Prostate gland (tissue), 2 donors: ENCODE measurements around the gene PTPDC1. TPM values are rescaled to one million over a fixed set of nuclear protein-coding genes. Genes with fewer than 3 reads are reported as not detected.

Experiments
- DNase-seq: peaks from one replicate; pipeline ENCODE4 v3.0.0-alpha.2; 2019; ENCODE audit warnings: low spot score
- H3K27ac ChIP-seq, 2 donors: fragments of 200-600 bp; sonication (generic); 2 replicates each; pipeline ENCODE4 v1.5.1; 2017 to 2019
- H3K27me3 ChIP-seq: fragments of 200-600 bp; sonication (generic); replicated peaks from 2 replicates; pipeline ENCODE4 v1.5.1; 2019; ENCODE audit not compliant: insufficient read depth
- H3K36me3 ChIP-seq, 2 donors: fragments of 200-600 bp; sonication (generic); 1 replicate in 1 of 2; 2 replicates in 1 of 2; pipeline versions ENCODE4 v1.5.1 to v1.8.1; 2017 to 2019
- H3K4me1 ChIP-seq: fragments of 200-600 bp; sonication (generic); replicated peaks from 2 replicates; pipeline ENCODE4 v1.5.1; 2019
- H3K4me3 ChIP-seq, 2 donors: fragments of 200-600 bp; sonication (generic); 2 replicates each; pipeline ENCODE4 v1.5.1; 2017 to 2019
- H3K9me3 ChIP-seq: fragments of 200-600 bp; sonication (generic); 2 replicates; pipeline ENCODE4 v1.5.1; 2017
- POLR2A ChIP-seq: fragments of 450-650 bp; IDR thresholded peaks from one replicate; pipeline ENCODE4 v1.6.1; 2016; ENCODE audit warnings: antibody characterized with exemption, mild to moderate bottlenecking
- POLR2AphosphoS5 ChIP-seq: sonication (generic); formaldehyde crosslinking; IDR thresholded peaks from one replicate; pipeline ENCODE4 v1.6.1; 2017; ENCODE audit warnings: antibody characterized with exemption
- WGBS: methylation state at CpG from one replicate; pipeline ENCODE4 v1.1.5; 2018; 5-methylcytosine and 5-hydroxymethylcytosine counted together
- intact Hi-C: fragments of 100-400 bp; cut with DNase I; formaldehyde crosslinking; loops from one replicate; pipeline ENCODE4 v1.14.2; 2022
- total RNA-seq, 2 donors: library from RNA; depleted of rRNA; stranded (reverse); fragments of >200 nt; gene quantifications; one replicate each; pipeline ENCODE4 v1.1.0, GENCODE V29; 2016
- TF ChIP-seq, protein P1 (sequence below), 4 experiments: fragments of 200-600 bp in 2 of 4; fragments of 450-650 bp in 2 of 4; sonication (generic) in 2 of 4; IDR thresholded peaks; 1 replicate in 3 of 4; 2 replicates in 1 of 4; pipeline ENCODE4 v1.5.1; 2016 to 2019; ENCODE audit warnings: antibody characterized with exemption in 4 of 4, mild to moderate bottlenecking in 2 of 4, moderate library complexity in 2 of 4

PTPDC1 gene
- total RNA-seq, 2 donors from 2014 or later = 4.6 to 17.9 TPM

DNA sequence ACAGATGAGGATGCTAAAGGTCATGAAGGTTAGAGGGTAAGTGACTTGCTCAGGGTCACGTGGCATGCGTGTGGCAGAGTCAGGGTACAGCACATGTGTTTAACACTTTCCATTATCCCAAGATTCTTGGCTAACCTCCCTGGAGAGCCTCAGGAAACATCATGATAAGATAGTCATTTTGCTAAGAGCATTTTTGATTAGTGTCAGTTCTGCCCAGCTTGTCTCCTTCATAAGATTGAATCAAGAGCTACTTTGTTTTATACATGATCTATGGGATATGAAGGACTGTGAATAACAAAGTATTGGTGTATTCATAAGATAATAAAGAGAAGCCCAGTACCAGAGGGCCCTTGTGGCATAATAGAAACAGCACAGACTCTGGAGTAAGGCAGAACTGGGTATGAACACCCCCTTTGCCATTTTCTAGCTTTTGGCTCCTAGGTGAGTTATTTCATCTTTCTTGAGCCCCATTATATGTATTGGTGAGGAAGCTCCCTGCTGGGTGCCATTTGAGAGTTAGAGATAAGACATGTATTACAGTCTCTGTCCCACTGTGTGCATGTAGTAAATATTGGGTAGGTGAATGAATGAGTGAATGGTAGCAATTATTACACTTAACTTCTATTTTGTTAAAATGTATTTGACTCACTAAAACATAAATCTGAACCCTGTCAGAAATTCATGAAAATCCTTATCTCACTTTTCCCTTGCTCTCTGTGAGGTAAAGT is 16.1 kb downstream of the PTPDC1 start:
- Histone ChIP-seq H3K27me3 (no peaks in the 10 kb centered on the region), H3K4me3 (no peak overlapping the region), H3K27ac (no peak overlapping the region), H3K4me1 (no peaks in the 10 kb centered on the region), H3K36me3 (no peaks in the 10 kb centered on the region), H3K9me3 (no peaks in the 10 kb centered on the region)
- TF ChIP-seq POLR2AphosphoS5 (no peak), POLR2A (no peak)
- TF ChIP-seq, protein P1, sequence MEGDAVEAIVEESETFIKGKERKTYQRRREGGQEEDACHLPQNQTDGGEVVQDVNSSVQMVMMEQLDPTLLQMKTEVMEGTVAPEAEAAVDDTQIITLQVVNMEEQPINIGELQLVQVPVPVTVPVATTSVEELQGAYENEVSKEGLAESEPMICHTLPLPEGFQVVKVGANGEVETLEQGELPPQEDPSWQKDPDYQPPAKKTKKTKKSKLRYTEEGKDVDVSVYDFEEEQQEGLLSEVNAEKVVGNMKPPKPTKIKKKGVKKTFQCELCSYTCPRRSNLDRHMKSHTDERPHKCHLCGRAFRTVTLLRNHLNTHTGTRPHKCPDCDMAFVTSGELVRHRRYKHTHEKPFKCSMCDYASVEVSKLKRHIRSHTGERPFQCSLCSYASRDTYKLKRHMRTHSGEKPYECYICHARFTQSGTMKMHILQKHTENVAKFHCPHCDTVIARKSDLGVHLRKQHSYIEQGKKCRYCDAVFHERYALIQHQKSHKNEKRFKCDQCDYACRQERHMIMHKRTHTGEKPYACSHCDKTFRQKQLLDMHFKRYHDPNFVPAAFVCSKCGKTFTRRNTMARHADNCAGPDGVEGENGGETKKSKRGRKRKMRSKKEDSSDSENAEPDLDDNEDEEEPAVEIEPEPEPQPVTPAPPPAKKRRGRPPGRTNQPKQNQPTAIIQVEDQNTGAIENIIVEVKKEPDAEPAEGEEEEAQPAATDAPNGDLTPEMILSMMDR (IDR thresholded peaks at IDR 0.05) = no peak
- no peak for DNase-seq
- WGBS = 91% methylated on average over 2 of the region's 2 CpGs
- intact Hi-C loops = no loop called here

DNA sequence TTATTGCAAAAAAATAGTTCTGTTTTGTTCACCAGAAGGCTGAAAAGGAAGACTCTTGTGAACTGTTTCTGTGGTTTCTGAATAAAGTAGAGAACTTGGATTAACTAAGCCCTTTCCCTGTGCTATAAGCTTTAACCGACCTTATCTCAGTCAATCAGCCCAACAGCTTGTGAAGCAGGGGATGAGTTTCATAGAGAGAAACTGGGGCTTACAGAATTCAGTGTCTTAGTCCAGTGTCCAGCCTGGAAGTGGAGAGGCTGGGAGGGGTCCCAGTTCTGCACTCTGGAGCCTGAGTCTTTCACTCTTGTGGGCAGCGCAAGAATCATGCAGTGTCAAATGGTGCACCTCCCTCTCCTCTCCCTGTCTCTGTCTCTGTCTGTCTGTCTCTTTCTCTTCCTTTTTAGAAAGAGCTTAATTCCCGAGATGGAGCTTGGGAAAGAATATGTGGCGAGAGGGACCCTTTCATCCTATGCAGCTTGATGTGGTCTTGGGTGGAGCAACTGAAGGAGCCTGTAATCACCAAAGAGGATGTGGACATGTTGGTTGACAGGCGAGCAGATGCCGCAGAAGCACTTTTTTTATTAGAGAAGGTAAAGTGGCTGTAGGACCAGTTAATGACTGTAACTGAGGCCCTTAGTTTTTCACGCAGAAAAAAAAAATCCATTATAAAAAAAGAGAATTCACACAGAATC is 17.0 kb downstream of the PTPDC1 start:
- WGBS = 86% methylated on average over 7 of the region's 7 CpGs
- no peak overlapping the region for H3K27ac ChIP-seq
- DNase-seq = no peak
- intact Hi-C loops = no loop called here
- no peak for TF ChIP-seq POLR2A
- TF ChIP-seq, protein P1 (IDR thresholded peaks at IDR 0.05) = no peak
- TF ChIP-seq POLR2AphosphoS5 = no peak
- H3K4me3 ChIP-seq = no peak overlapping the region
- no peaks in the 10 kb centered on the region for H3K9me3 ChIP-seq
- no peaks in the 10 kb centered on the region for H3K27me3 ChIP-seq
- H3K4me1 ChIP-seq = no peaks in the 10 kb centered on the region
- no peaks in the 10 kb centered on the region for H3K36me3 ChIP-seq

DNA sequence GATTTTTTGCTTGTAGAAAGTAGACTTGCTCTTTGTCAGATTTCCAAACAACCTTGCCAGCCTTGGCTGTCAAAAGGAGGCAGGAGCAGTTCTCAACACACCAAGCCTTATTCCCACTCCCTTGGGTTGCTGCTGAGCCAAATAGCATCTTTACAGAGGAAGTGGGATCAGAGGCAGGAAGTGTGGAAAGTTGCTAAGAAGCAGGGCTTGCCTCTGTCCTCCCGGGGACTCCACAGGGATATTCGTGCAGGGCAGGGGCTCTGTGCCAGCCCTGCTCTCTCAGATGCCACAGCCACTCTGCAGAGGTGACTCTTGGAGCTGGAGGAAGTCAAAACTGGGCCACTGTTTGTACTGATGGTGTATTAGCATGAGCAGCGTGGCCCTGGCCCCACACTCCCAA is 24.3 kb downstream of the PTPDC1 start:
- WGBS = 42% methylated on average over 3 of the region's 3 CpGs
- Histone ChIP-seq H3K36me3 (no peaks in the 10 kb centered on the region), H3K4me1 (no peaks in the 10 kb centered on the region), H3K27me3 (no peaks in the 10 kb centered on the region), H3K9me3 (no peaks in the 10 kb centered on the region), H3K27ac (no peak overlapping the region), H3K4me3 (no peak overlapping the region)
- no peak for TF ChIP-seq POLR2AphosphoS5
- TF ChIP-seq POLR2A = no peak
- TF ChIP-seq, protein P1 (IDR thresholded peaks at IDR 0.05) = no peak
- intact Hi-C loops = no loop called here
- DNase-seq = no peak

DNA sequence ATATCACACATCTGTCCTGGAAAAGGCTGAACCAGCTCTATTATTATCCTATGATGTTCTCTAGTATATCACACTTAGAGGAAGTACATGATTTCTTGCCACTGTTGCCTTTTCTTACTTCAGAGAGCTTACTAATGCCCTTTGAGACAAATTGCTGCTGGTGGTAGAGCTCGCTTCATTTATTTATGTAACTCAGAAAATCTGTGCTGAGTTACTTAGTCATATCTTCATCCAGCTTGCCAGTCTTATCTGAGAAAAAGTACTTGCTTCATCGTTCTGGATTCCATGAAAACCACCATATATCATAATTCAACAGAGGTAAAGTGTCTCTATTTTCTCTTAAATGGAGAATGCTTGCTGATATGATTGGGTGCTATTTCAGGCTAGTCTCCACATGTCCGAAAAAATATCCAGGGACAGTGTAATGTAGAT is 26.6 kb downstream of the PTPDC1 start:
- 69% methylated on average over 3 of the region's 3 CpGs for WGBS
- no peak overlapping the region for H3K27ac ChIP-seq
- DNase-seq = no peak

More for the DNA sequence above, 26.6 kb downstream of the PTPDC1 start:
- Histone ChIP-seq H3K27me3 (no peaks in the 10 kb centered on the region), H3K36me3 (no peaks in the 10 kb centered on the region), H3K9me3 (no peaks in the 10 kb centered on the region), H3K4me3 (no peak overlapping the region), H3K4me1 (no peaks in the 10 kb centered on the region)
- intact Hi-C loops = no loop called here
- TF ChIP-seq, protein P1 (IDR thresholded peaks at IDR 0.05) = no peak
